Common myeloid progenitor, CD34-positive (primary cell): ENCODE results near the gene CYTIP.
A peak's percentile ranks its signal among the peaks of the same experiment; 100 is the strongest.

Experiments used
- CTCF ChIA-PET: fragments of 350-600 bp; sonication (Branson Sonifier 250); formaldehyde crosslinking; loops from one replicate; lab custom pipeline; 2021; ENCODE audit warnings: antibody characterized with exemption; lab: Charles Lee
- POLR2A ChIA-PET: fragments of 350-600 bp; sonication (Branson Sonifier 250); formaldehyde crosslinking; loops from one replicate; lab custom pipeline; 2021; ENCODE audit warnings: antibody characterized with exemption; lab: Charles Lee
- DNase-seq, 3 donors: peaks; one replicate each; pipeline versions ENCODE4 v3.0.0 to v3.0.0-alpha.2; 2013
- H3K27ac ChIP-seq, 2 experiments: 1 replicate in 1 of 2; 2 replicates in 1 of 2; pipeline ENCODE4 v1.7.0; 2013; ENCODE audit warnings: inconsistent platforms in 2 of 2, low read length in 2 of 2, mild to moderate bottlenecking in 2 of 2, low read depth in 1 of 2, moderate library complexity in 1 of 2; ENCODE audit not compliant: severe bottlenecking in 2 of 2, insufficient read depth in 1 of 2, poor library complexity in 1 of 2
- H3K27me3 ChIP-seq, 5 experiments: replicated peaks in 2 of 5; 1 replicate in 3 of 5; 2 replicates in 2 of 5; pipeline versions ENCODE4 v1.6.1 to v1.7.0; 2013; ENCODE audit warnings: low read length in 4 of 5, mild to moderate bottlenecking in 2 of 5, moderate library complexity in 2 of 5, inconsistent platforms in 1 of 5; ENCODE audit not compliant: insufficient read depth in 5 of 5, control insufficient read depth in 4 of 5
- H3K36me3 ChIP-seq, 4 experiments: 1 replicate in 2 of 4; 2 replicates in 2 of 4; pipeline versions ENCODE4 v1.6.1 to v1.7.0; 2013; ENCODE audit warnings: low read length in 3 of 4, control low read depth in 1 of 4, mild to moderate bottlenecking in 1 of 4; ENCODE audit not compliant: control insufficient read depth in 4 of 4, insufficient read depth in 4 of 4
- H3K4me1 ChIP-seq, 4 experiments: 1 replicate in 3 of 4; 2 replicates in 1 of 4; pipeline versions ENCODE4 v1.6.1 to v1.7.1; 2013; ENCODE audit warnings: low read length in 3 of 4, mild to moderate bottlenecking in 3 of 4, control low read depth in 1 of 4, inconsistent platforms in 1 of 4, moderate library complexity in 1 of 4; ENCODE audit not compliant: control insufficient read depth in 4 of 4, insufficient read depth in 4 of 4; ENCODE audit errors: control extremely low read depth in 1 of 4
- H3K4me3 ChIP-seq, 7 experiments: 1 replicate in 4 of 7; 2 replicates in 3 of 7; pipeline versions ENCODE4 v1.5.1 to v1.7.0; 2013; ENCODE audit warnings: mild to moderate bottlenecking in 7 of 7, low read length in 6 of 7, moderate library complexity in 6 of 7, inconsistent platforms in 2 of 7, low read depth in 2 of 7, control low read depth in 1 of 7; ENCODE audit not compliant: insufficient read depth in 4 of 7, control insufficient read depth in 1 of 7; ENCODE audit errors: extremely low read depth in 1 of 7
- H3K9me3 ChIP-seq, 5 experiments: 1 replicate in 4 of 5; 2 replicates in 1 of 5; pipeline versions ENCODE4 v1.6.1 to v1.7.1; 2013; ENCODE audit warnings: low read length in 4 of 5, mild to moderate bottlenecking in 2 of 5, inconsistent platforms in 1 of 5, low read depth in 1 of 5, moderate library complexity in 1 of 5; ENCODE audit not compliant: control insufficient read depth in 4 of 5, insufficient read depth in 2 of 5; ENCODE audit errors: control extremely low read depth in 1 of 5
- WGBS: methylation state at CpG from one replicate; pipeline ENCODE4 v1.1.5; 2013; ENCODE audit not compliant: insufficient coverage; 5-methylcytosine and 5-hydroxymethylcytosine counted together

CYTIP gene

DNA sequence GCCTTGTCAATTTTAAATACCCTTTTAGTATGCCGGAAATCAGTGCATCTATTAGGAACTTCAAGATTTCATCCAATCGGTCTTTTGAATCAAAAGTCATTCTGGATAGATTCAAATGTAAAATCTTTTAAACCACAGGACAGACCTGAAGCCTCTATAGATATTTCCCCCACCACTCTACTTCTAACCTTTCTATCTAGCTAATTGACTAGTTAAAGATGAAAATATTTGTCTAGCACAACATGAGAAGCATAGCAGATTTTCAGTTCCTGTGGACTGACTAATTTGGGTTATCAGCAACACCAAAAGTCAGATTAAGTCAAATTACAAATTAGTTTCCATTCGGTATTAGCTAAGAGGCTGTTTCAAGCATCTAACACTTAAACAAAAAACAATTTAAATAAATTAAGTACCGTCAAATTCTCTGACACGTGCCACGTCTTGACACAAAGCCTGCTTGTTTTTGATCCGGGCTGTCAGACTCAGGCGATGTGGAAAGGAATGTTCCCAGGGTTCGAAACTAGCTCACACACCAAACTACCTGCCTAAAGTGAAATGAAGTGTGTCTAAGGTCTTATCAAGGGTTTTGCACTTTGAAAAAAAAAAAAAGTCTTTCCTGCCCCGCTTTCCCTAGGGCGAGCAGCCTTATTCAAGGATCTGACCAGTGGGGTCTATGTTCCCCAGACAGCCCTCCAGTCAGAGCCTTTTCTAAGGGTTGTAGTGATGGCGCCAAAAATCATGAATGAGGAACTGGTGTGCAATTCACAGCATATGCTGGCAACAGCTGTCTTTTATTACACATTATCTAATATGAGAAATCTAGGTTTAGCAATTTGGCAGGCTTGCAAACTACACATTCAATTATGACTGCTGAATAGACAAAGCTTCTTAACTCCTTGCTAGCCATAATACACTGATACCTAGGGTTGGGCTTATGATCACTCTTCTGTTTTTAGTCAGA lies 4.7 kb downstream of the CYTIP start:
- Histone ChIP-seq H3K4me1 (peaks cover 46 to 79% (median 52%) of the 10 kb centered on the region in 4 experiments), H3K9me3 (no peaks in the 10 kb centered on the region), H3K36me3 (peaks cover 0 to 4% (median 2%) of the 10 kb centered on the region in 4 experiments), H3K27ac (peak overlapping the region in 1 of 2 experiments; percentile 51), H3K27me3 (no peaks in the 10 kb centered on the region), H3K4me3 (peak overlapping the region in 5 of 7 experiments; percentile 5 to 98 (median 86))
- DNase-seq = peak in 2 of 3 donors; percentile 50 to 72
- ChIA-PET POLR2A (no interaction called here), CTCF (interaction anchor here (1.0 to 1.9 kb wide), 6 partner anchors 9 to 112 kb away, joined by 3 to 11 read pairs (median 4); no protein-coding TSS in a partner anchor)
- WGBS = 76% methylated on average over 9 of the region's 12 CpGs

DNA sequence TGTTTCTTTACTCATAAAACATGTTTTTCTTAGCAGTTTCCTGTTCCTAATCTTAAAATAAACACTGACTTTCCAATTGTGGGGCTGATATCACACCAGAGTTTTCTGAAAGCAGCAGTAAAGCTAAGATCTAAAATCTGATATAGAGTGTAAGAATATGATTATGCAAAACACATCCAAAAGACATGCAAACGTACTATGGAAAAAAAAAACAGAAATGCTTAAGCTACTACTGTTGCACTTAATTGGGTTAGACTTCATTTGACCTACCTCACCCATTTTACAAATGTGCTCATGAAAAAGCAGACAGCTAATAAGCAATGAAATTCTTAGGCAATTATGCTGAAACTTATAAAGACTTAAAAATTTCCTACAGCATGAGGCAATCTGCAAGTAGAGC lies 10.5 kb downstream of the CYTIP start:
- peak overlapping the region; percentile 1 to 43 for H3K27ac ChIP-seq
- no CpG with 5 or more reads among the region's 1 CpG for WGBS
- no peaks in the 10 kb centered on the region for H3K27me3 ChIP-seq
- peaks cover 30 to 40% (median 36%) of the 10 kb centered on the region in 4 experiments for H3K36me3 ChIP-seq
- no peak for DNase-seq
- ChIA-PET CTCF (interaction anchor here (0.7 to 5.1 kb wide), 8 partner anchors 10 to 1327 kb away, joined by 3 to 24 read pairs (median 4); partner anchors contain the start of gene CYTIP), POLR2A (no interaction called here)
- peaks cover 0 to under 1% (median 0%) of the 10 kb centered on the region in 5 experiments for H3K9me3 ChIP-seq
- H3K4me3 ChIP-seq = peak overlapping the region in 3 of 7 experiments; percentile 18 to 37 (median 25)
- peaks cover 29 to 49% (median 35%) of the 10 kb centered on the region in 4 experiments for H3K4me1 ChIP-seq

DNA sequence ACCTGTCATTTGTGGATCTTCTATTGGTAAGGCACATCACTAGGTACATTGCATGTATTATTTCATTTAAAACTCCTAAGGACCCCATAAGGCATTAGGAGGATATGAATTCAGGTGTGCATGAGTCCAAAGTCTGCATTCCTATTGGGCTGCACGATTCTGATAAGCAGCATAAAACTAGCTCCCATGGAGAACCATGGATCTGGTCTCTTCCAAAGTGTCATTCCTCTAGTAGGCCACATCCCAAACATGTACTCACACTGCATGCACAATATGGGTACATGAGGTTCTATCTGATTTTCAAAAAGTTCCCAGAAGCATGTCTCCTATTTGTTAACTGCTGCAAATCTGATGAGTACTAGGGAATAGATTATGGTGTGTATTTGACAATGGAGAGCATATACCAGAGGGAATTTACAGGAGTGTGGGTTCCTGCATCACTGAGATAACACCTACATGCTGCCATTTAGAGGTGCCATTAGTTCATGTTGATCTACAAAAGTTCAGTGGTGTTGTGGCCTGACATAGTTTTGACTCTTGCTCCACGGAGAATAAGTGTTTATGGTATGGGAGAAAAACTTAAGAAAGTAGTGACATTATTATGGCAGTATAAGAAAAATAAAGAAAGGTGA lies 11.3 kb downstream of the CYTIP start:
- ChIA-PET POLR2A (no interaction called here), CTCF (interaction anchor here (1.3 to 5.1 kb wide), 4 partner anchors 11 to 98 kb away, joined by 5 to 24 read pairs (median 6); no protein-coding TSS in a partner anchor)
- H3K36me3 ChIP-seq = peaks cover 38 to 48% (median 40%) of the 10 kb centered on the region in 4 experiments

DNA sequence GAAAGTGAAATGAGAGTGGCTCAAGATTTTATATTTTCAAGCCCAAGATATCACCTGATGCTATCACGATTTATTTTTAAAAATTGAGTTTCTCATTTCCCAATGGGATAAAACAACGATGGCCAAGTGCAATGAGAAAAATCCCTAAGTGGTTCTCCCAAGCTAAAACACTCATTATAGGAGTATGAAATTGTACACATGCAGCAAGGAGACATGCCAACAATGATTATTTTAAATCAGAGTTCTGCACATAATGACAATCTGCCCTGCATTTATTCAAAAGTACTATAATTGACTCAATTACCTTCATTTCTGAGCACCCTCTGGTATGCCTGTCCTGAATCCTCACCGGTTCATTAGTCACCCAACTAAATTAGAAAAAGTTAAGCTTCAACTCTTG lies 12.7 kb downstream of the CYTIP start:
- peaks cover 25 to 37% (median 35%) of the 10 kb centered on the region in 4 experiments for H3K4me1 ChIP-seq
- ChIA-PET CTCF (interaction anchor here (0.8 to 5.1 kb wide), 3 partner anchors 10 to 60 kb away, joined by 3 to 24 read pairs (median 7); no protein-coding TSS in a partner anchor), POLR2A (no interaction called here)
- no peak overlapping the region for H3K27ac ChIP-seq
- 100% methylated on average over 2 of the region's 3 CpGs for WGBS
- no peak overlapping the region for H3K4me3 ChIP-seq
- peaks cover 51 to 62% (median 53%) of the 10 kb centered on the region in 4 experiments for H3K36me3 ChIP-seq
- no peaks in the 10 kb centered on the region for H3K27me3 ChIP-seq
- no peak for DNase-seq
- peaks cover 4 to 16% (median 5%) of the 10 kb centered on the region in 5 experiments for H3K9me3 ChIP-seq

More for the DNA sequence above, 11.3 kb downstream of the CYTIP start:
- H3K27me3 ChIP-seq = no peaks in the 10 kb centered on the region
- peak overlapping the region; percentile 1 to 43 for H3K27ac ChIP-seq
- 100% methylated on average over 2 of the region's 2 CpGs for WGBS
- peaks cover 0 to 6% (median 0%) of the 10 kb centered on the region in 5 experiments for H3K9me3 ChIP-seq
- peaks cover 29 to 47% (median 35%) of the 10 kb centered on the region in 4 experiments for H3K4me1 ChIP-seq
- DNase-seq = no peak
- peak overlapping the region in 1 of 7 experiments; percentile 25 for H3K4me3 ChIP-seq

DNA sequence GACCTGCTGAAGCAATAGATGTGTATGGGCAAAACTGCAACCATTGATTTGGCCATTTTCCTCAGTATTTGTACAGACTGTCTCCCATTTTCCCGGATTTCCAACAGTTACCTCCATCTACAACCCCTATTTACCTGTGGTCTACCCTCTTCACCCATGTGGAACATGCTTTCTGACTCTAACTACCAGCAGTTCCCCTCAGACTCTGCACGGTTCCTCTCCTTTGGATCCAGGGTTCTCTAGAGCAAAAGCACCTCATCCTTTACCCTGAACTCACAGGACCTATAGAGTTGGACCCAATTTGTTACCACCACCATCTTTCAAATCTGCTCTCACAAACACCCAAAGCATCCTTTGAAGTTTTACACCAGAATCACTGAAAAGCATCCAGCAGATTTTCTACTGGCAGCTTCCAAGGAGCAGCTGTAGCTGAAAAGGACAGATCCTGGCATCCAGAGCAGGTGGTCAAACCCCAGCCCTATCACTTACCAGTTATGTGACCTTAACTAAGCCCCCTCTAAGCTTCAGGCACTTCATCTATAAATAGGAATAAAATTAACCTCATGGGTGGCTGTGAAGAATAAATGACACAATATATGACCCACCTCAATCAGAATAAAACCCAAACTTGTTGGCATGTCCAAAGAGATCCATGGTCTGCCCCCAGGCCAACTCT lies 15.3 kb downstream of the CYTIP start:
- Histone ChIP-seq H3K27ac (no peak overlapping the region), H3K36me3 (peaks cover 52 to 87% (median 57%) of the 10 kb centered on the region in 4 experiments), H3K27me3 (no peaks in the 10 kb centered on the region), H3K4me3 (no peak overlapping the region), H3K4me1 (peaks cover 8 to 15% (median 11%) of the 10 kb centered on the region in 4 experiments), H3K9me3 (peaks cover 4 to 22% (median 5%) of the 10 kb centered on the region in 5 experiments)
- 100% methylated on average over 2 of the region's 2 CpGs for WGBS
- ChIA-PET CTCF (interaction anchor here (1.0 to 1.5 kb wide), 2 partner anchors 16 to 40 kb away, joined by 3 read pairs; no protein-coding TSS in a partner anchor), POLR2A (no interaction called here)
- no peak for DNase-seq

DNA sequence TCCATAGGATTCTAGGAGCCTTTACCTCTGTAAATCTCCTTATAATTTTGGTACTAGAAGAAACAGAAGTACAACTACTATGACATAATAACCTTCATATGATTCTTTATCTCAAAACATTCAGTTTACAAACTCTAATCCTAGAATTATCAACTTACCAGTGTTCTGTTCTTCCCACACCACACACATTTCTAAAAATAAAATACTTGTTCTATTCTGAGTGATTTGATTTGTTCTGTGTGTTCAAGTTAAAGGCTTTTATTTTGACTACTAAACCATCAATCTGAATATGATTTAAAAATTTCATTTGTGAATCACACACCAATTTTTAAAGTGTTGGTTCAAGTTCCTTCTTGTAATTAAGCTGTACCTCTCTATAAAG lies 16.0 kb downstream of the CYTIP start:
- DNase-seq = no peak
- ChIA-PET CTCF (interaction anchor here (1.0 to 1.5 kb wide), 2 partner anchors 16 to 41 kb away, joined by 3 read pairs; no protein-coding TSS in a partner anchor), POLR2A (no interaction called here)
- H3K4me1 ChIP-seq = peaks cover 3 to 8% (median 6%) of the 10 kb centered on the region in 4 experiments
- peaks cover 51 to 90% (median 57%) of the 10 kb centered on the region in 4 experiments for H3K36me3 ChIP-seq
- no peak overlapping the region for H3K4me3 ChIP-seq
- H3K27me3 ChIP-seq = no peaks in the 10 kb centered on the region
- H3K27ac ChIP-seq = no peak overlapping the region
- peaks cover 4 to 22% (median 5%) of the 10 kb centered on the region in 5 experiments for H3K9me3 ChIP-seq
